ENCODE measurements around the gene FARS2. TPM values are rescaled to one million over a fixed set of nuclear protein-coding genes. Genes with fewer than 3 reads are reported as not detected.

The FARS2 gene
- total and polyA plus RNA-seq, 5 experiments from 2014 or later, result 13.6 to 39.1 (median 28.1) TPM

DNA sequence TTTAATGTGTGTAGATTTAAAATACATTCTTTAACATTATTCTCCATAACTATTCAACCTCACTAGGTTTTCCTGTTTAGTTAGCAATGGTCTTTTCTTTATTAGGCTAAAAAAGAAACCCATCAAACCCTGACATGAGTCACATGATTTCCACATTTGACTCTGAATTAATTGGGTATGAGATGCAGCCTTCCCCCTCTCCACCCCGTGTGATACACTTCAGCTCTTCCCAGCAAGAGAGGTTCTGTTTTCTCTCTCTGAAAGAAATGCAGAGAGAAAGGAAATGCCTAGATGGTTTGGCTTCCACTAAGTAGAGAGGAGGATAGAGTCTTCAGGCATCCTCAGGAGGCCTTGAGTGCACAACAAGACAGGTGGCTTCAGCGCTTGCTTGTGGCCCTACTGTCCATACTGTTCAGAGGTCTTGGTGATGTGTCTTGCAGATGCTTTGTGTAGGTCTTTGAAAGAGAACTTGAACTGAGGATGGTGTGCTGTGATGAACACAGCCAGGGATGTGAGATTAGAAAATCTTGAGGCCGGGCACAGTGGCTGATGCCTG is 17.3 kb downstream of the FARS2 start:
- Mint-ChIP-seq H3K27ac (no peak overlapping the region), H3K4me1 (peaks cover 8 to 33% (median 28%) of the 10 kb centered on the region in 4 donors), H3K36me3 (peaks cover 0 to 28% (median 7%) of the 10 kb centered on the region in 3 donors), H3K27me3 (no peaks in the 10 kb centered on the region), H3K9me3 (no peaks in the 10 kb centered on the region), H3K4me3 (no peak overlapping the region)
- DNase-seq, result no peak
- ATAC-seq, result no peak
- POLR2A ChIA-PET, result no interaction called here

- H3K36me3 Mint-ChIP-seq, result peaks cover 0 to 33% (median 7%) of the 10 kb centered on the region in 3 donors
- ATAC-seq, result no peak
- POLR2A ChIA-PET, result no interaction called here
Observed at GRCh38 chr6:5279891-5280338, 18.6 kb downstream of the FARS2 start.

DNA sequence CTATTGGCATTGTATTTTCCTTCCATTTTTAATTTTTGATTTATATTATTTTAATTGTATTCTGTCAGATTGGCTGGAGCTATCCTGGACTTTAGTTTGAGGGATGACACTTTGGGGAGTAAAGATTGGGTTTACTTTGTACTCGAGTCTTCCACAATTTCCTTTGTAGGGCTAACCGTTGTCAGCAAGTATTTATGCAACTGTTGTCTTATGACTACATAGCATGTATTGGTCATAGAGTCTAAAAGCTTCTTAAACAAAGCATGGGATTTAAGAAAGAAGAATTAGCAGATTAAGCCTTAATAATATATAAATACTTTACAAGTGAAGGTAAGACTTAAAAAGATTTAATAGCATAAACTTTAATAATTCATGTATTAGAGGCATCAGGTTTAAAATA is 19.6 kb downstream of the FARS2 start:
- Mint-ChIP-seq H3K27me3 (no peaks in the 10 kb centered on the region), H3K36me3 (peaks cover 0 to 34% (median 7%) of the 10 kb centered on the region in 3 donors), H3K27ac (no peak overlapping the region), H3K4me3 (no peak overlapping the region), H3K4me1 (peaks cover 24 to 49% (median 30%) of the 10 kb centered on the region in 4 donors), H3K9me3 (no peaks in the 10 kb centered on the region)
- ATAC-seq (no peak), DNase-seq (no peak)
- POLR2A ChIA-PET, result no interaction called here

More at GRCh38 chr6:5279891-5280338, 18.6 kb downstream of the FARS2 start:
- Mint-ChIP-seq H3K27ac (peak overlapping the region in 1 of 10 donors; percentile 47), H3K4me3 (no peak overlapping the region), H3K4me1 (peaks cover 14 to 45% (median 27%) of the 10 kb centered on the region in 4 donors), H3K27me3 (no peaks in the 10 kb centered on the region), H3K9me3 (no peaks in the 10 kb centered on the region)
- DNase-seq, result no peak

GRCh38 chr6:5282191-5282623 is 20.9 kb downstream of the FARS2 start:
- Mint-ChIP-seq H3K4me3 (no peak overlapping the region), H3K27ac (peak overlapping the region in 1 of 10 donors; percentile 46), H3K9me3 (no peaks in the 10 kb centered on the region), H3K4me1 (peaks cover 26 to 54% (median 32%) of the 10 kb centered on the region in 4 donors), H3K36me3 (peaks cover 0 to 28% (median 6%) of the 10 kb centered on the region in 3 donors), H3K27me3 (no peaks in the 10 kb centered on the region)
- POLR2A ChIA-PET, result no interaction called here
- no peak for ATAC-seq
- DNase-seq, result no peak

GRCh38 chr6:5285081-5285480 is 23.8 kb downstream of the FARS2 start:
- peaks cover 27 to 56% (median 36%) of the 10 kb centered on the region in 4 donors for H3K4me1 Mint-ChIP-seq
- POLR2A ChIA-PET, result no interaction called here
- H3K4me3 Mint-ChIP-seq, result no peak overlapping the region
- ATAC-seq (no peak), DNase-seq (no peak)
- no peaks in the 10 kb centered on the region for H3K27me3 Mint-ChIP-seq
- H3K36me3 Mint-ChIP-seq, result peaks cover 0 to 24% (median 5%) of the 10 kb centered on the region in 3 donors
- H3K27ac Mint-ChIP-seq, result peak overlapping the region in 2 of 10 donors; percentile 30 to 89
- H3K9me3 Mint-ChIP-seq, result no peaks in the 10 kb centered on the region

DNA sequence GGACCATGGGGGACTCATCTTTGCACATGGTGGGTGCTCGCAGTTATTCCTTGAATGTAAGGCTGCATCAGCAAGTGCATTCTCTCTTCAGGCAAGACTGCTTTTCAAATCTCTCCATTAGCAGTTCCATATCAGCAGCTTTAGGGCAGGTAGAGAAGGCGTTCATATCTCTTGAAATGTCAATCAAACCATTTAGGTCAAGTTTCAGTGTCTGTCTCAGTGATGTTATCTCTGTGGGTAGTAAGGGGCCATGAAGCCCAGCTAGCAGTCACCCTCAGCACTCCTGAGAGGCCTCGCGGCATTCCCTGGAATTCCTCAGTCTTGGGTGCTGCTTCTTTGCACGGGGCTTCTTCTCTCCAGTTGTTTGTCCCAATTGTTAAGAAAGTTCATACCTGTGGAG is 24.2 kb downstream of the FARS2 start:
- H3K27me3 Mint-ChIP-seq, result no peaks in the 10 kb centered on the region
- H3K27ac Mint-ChIP-seq, result peak overlapping the region in 1 of 10 donors; percentile 89
- no peak for ATAC-seq
- H3K4me3 Mint-ChIP-seq, result no peak overlapping the region
- POLR2A ChIA-PET, result no interaction called here
- no peaks in the 10 kb centered on the region for H3K9me3 Mint-ChIP-seq
- H3K36me3 Mint-ChIP-seq, result peaks cover 0 to 24% (median 5%) of the 10 kb centered on the region in 3 donors
- H3K4me1 Mint-ChIP-seq, result peaks cover 27 to 51% (median 34%) of the 10 kb centered on the region in 4 donors
- DNase-seq, result no peak

DNA sequence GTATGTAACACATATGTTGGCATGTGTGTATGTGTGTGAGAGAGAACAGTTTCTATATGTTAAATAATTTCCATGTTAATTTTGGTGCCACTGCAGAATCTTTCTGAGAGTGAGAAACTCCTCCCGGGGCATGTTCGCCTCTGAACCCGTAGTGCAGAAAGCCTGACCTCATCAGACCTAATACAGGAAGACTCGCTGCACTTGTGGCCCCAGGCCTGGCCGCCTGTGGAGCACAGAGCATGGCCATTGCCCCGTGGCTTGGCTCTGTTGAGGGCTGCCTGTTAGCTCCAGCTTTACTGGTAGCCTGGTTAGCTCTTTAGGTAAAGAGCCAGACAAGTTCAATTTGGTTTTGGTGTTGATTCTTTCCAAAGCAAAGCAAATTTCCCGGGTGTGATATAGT is 25.5 kb downstream of the FARS2 start:
- no peak overlapping the region for H3K27ac Mint-ChIP-seq
- H3K4me3 Mint-ChIP-seq, result no peak overlapping the region
- POLR2A ChIA-PET, result no interaction called here
- DNase-seq (no peak), ATAC-seq (no peak)
- H3K36me3 Mint-ChIP-seq, result peaks cover 0 to 21% (median 5%) of the 10 kb centered on the region in 3 donors
- H3K4me1 Mint-ChIP-seq, result peaks cover 28 to 48% (median 38%) of the 10 kb centered on the region in 4 donors
- no peaks in the 10 kb centered on the region for H3K27me3 Mint-ChIP-seq
- no peaks in the 10 kb centered on the region for H3K9me3 Mint-ChIP-seq

- no peak overlapping the region for H3K4me3 Mint-ChIP-seq
- ATAC-seq (no peak), DNase-seq (no peak)
- peak overlapping the region in 3 of 10 donors; percentile 48 to 64 (median 55) for H3K27ac Mint-ChIP-seq
- no peaks in the 10 kb centered on the region for H3K27me3 Mint-ChIP-seq
- peaks cover 0 to 21% (median 5%) of the 10 kb centered on the region in 3 donors for H3K36me3 Mint-ChIP-seq
- H3K9me3 Mint-ChIP-seq, result no peaks in the 10 kb centered on the region
- POLR2A ChIA-PET, result no interaction called here
- peaks cover 34 to 48% (median 40%) of the 10 kb centered on the region in 4 donors for H3K4me1 Mint-ChIP-seq
Observed at GRCh38 chr6:5287205-5287965, 26.1 kb downstream of the FARS2 start.

GRCh38 chr6:5287966-5288297 is 26.6 kb downstream of the FARS2 start:
- Mint-ChIP-seq H3K27ac (no peak overlapping the region), H3K27me3 (no peaks in the 10 kb centered on the region), H3K36me3 (peaks cover 0 to 21% (median 2%) of the 10 kb centered on the region in 3 donors), H3K9me3 (no peaks in the 10 kb centered on the region), H3K4me1 (peaks cover 36 to 48% (median 42%) of the 10 kb centered on the region in 4 donors), H3K4me3 (no peak overlapping the region)
- ATAC-seq (no peak), DNase-seq (no peak)
- POLR2A ChIA-PET, result no interaction called here

DNA sequence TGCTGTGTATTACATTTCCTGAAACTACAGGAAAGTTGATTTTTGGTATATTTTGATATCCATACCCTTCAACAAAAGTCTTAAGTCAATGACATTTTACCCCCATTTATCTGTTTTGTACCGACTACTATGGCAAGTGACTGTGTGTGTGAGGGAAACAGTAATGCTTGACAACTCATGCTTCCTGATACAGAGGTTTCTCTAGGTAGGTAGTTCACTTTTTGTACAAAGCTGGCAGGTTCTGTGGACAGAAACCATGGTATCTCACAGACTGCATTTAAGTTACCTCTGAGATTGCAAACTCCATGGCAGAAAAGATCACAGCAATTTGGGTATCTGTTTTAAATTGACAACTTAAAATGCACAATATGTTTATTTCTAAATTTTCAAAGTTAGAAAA is 28.8 kb downstream of the FARS2 start:
- DNase-seq (no peak), ATAC-seq (no peak)
- no peaks in the 10 kb centered on the region for H3K9me3 Mint-ChIP-seq
- H3K36me3 Mint-ChIP-seq, result peaks cover 0 to 18% (median 2%) of the 10 kb centered on the region in 3 donors
- H3K4me1 Mint-ChIP-seq, result peaks cover 37 to 60% (median 49%) of the 10 kb centered on the region in 4 donors
- POLR2A ChIA-PET, result no interaction called here
- H3K4me3 Mint-ChIP-seq, result no peak overlapping the region
- no peak overlapping the region for H3K27ac Mint-ChIP-seq
- H3K27me3 Mint-ChIP-seq, result no peaks in the 10 kb centered on the region

DNA sequence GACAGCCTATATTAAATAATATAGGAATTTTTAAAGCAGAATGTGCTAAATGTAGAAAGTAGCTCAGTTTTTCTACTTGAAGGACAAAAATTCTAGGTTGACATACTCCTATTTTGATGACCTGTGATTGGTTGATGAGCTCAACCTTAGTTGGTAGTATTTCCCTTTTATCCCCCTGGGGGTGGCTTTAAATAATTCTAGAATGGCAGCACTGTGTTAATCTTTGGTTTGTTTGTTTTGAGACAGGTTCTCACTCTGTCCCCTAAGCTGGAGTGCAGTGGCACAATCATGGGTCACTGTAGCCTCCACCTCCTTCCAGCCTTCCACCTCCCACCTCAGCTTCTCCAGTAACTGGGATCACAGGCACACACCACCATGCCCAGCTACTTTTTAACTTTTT is 29.2 kb downstream of the FARS2 start:
- DNase-seq (no peak), ATAC-seq (no peak)
- POLR2A ChIA-PET, result no interaction called here
- peaks cover 0 to 15% (median 2%) of the 10 kb centered on the region in 3 donors for H3K36me3 Mint-ChIP-seq
- H3K4me1 Mint-ChIP-seq, result peaks cover 33 to 60% (median 48%) of the 10 kb centered on the region in 4 donors
- H3K4me3 Mint-ChIP-seq, result no peak overlapping the region
- peak overlapping the region in 2 of 10 donors; percentile 9 to 18 for H3K27ac Mint-ChIP-seq
- H3K9me3 Mint-ChIP-seq, result no peaks in the 10 kb centered on the region
- H3K27me3 Mint-ChIP-seq, result no peaks in the 10 kb centered on the region

DNA sequence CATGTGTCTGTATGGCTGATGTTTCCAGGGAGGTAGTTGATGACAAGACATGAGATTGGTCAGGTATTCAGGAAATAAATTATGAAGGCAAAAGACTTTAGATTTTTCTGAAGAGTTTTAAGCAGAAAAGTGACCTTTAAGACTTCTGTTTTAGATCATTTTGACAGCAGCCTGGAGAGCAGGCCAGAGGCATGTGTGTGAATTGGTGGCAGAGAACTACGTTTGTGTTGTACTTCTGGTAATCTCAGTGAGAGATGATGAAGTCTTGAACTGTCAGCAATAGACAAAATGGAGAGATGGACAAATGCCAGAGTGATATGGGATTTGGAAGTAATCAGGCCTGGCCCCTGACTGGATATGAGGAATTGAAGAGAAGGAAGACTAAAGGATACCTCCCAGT is 30.8 kb downstream of the FARS2 start:
- no peak overlapping the region for H3K27ac Mint-ChIP-seq
- H3K4me1 Mint-ChIP-seq, result peaks cover 28 to 61% (median 48%) of the 10 kb centered on the region in 4 donors
- POLR2A ChIA-PET, result no interaction called here
- ATAC-seq (no peak), DNase-seq (no peak)
- no peaks in the 10 kb centered on the region for H3K9me3 Mint-ChIP-seq
- H3K27me3 Mint-ChIP-seq, result no peaks in the 10 kb centered on the region
- peaks cover 0 to 23% (median 7%) of the 10 kb centered on the region in 3 donors for H3K36me3 Mint-ChIP-seq
- peak overlapping the region in 1 of 10 donors; percentile 2 for H3K4me3 Mint-ChIP-seq

- no peak for ATAC-seq
- POLR2A ChIA-PET, result no interaction called here
- DNase-seq, result no peak
- no peak overlapping the region for H3K4me3 Mint-ChIP-seq
- no peaks in the 10 kb centered on the region for H3K9me3 Mint-ChIP-seq
- H3K27me3 Mint-ChIP-seq, result no peaks in the 10 kb centered on the region
- H3K36me3 Mint-ChIP-seq, result peaks cover 0 to 19% (median 5%) of the 10 kb centered on the region in 3 donors
- peaks cover 22 to 51% (median 39%) of the 10 kb centered on the region in 4 donors for H3K4me1 Mint-ChIP-seq
- H3K27ac Mint-ChIP-seq, result peak overlapping the region in 1 of 10 donors; percentile 4
Observed at GRCh38 chr6:5293692-5294091, 32.4 kb downstream of the FARS2 start.

Data from naive thymus-derived CD8-positive, alpha-beta T cell (primary cell).